Activated CD4-positive, alpha-beta T cell treated with anti-CD3 and anti-CD28 coated beads for 1 hour (primary cell): ENCODE measurements around the gene TMEM233.
"Not testable (repeated sequence)": the region's sequence is repeated elsewhere in the genome, so short reads cannot be mapped to it uniquely, and the experiment has no call there.

Experiments used
- DNase-seq: peaks from one replicate; pipeline ENCODE4 v3.0.0-alpha.2; 2020

The TMEM233 gene

DNA sequence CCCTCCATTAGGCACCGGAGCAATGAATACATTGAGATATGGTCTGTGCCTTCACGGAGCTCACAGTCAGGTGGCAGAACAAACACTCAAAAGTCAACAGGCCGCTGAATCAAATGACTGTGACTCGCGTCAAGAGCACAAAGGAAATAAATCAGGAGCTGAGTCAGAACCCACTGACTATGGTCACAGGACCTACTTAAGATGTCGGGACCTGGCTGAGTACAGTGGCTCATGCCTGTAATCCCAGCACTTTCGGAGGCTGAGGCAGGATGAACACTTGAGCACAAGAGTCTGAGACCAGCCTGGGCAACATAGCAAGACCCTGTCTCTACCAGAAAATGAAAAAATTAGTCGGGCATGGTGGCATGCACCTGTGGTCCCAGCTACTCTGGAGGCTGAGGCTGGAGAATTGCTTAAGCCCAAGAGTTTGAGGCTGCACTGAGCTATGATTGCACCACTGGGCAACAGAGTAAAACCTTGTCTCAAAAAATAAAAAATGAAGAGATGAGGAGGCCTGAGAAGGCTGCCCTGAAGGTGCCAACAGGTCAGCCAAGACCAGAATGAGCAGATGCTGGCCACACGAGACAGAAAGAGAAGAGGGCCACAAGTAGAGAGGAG lies 19.9 kb downstream of the TMEM233 start:
- no peak for DNase-seq

DNA sequence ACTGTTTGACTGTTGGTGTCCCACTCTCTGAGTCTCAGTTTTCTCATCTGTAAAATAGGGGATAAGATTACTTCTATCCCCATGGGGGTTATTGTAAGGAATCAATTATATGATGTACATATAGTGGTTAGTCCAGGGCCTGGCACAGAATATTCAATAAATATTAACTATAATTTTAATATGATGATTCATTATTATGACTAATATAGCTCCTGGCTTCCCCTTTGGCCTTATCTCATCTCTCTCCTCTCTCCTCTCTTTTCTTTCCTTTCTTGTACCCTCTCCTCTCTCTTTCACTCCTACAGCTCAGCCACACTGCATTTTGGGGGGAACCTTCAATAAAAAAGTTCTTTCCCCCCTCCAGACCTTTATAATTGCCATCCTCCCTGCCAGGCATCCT lies 21.1 kb downstream of the TMEM233 start:
- DNase-seq = no peak

DNA sequence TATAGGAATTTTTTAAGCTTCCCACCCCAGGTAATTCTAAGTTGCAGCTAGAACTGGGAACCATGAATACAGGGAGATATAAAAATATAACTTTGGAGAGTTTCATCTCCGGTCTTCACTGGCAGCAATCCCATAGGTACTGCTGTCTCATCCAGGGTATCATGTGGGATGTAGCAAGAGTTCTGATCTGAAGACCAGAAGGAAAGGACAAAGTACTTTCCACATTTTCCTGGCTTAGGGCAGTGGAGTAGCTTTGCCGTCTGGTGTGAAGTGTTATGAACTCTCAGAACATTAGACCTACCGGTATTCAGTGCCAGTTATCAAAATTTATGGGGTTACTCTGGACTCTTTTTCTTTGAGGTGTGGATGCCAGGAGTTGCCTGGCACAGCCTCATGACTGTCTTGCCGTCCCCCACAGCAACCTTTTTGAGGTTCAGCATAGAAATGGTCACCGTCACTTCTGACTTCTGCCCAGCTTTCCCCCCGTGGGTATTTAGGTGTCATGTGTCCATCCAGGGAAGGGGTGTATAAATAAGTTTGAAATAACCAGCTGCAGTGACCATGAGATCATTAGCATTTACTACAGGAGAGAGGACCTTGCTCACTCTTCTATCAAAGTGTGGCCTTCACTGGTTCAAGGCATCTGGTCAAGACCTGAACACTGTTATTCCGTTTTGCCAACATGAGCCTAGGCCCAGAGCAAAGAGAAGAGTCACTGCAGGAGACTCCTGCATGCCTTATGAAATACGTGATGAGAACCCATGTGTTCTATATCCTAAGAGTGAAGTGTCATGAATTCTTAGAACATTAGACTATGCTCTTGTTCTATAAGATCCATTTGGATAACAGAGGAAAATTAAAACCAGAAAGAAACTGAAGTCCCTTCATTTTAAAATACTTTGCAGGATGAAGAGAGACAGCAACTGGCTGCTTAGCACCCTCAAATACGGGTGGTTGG lies 22.2 kb downstream of the TMEM233 start:
- DNase-seq = no peak

DNA sequence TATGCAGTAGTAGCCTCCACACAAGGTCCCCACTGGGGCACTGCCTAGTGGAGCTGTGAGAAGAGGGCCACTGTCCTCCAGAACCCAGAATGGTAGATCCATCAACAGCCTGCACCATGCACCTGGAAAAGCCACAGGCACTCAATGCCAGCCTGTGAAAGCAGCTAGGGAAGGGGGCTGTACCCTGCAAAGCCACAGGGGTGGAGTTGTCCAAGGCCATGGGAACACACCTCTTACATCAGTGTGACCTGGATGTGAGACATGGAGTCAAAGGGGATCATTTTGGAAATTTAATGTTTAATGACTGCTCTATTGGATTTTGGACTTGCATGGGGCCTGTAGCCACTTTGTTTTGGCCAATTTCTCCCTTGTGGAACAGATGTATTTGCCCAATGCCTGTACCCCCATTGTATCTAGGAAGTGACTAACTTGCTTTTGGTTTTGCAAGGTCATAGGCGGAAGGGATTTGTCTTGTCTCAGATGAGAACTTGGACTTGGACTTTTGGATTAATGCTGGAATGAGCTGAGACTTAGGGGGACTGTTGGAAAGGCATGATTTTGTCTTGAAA lies 24.8 kb downstream of the TMEM233 start:
- DNase-seq = not testable (repeated sequence)

DNA sequence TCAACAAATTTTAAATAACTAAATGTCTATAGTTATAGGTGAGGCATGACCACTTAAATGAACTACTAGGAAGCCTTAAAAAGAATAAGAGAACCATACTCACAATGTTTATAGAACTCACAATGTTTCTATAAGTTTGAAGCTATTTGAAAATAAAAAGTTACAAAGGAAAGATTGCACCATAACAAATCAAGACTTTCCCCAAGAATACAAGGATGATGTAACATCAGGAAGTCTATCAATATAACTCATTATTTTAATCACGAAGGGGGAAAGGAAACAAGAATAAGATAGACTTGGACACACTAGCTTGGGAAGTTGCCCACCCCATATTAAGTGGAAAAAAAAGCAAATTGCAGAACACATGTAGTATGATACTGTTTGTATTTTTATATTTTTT lies 26.9 kb downstream of the TMEM233 start:
- no peak for DNase-seq

DNA sequence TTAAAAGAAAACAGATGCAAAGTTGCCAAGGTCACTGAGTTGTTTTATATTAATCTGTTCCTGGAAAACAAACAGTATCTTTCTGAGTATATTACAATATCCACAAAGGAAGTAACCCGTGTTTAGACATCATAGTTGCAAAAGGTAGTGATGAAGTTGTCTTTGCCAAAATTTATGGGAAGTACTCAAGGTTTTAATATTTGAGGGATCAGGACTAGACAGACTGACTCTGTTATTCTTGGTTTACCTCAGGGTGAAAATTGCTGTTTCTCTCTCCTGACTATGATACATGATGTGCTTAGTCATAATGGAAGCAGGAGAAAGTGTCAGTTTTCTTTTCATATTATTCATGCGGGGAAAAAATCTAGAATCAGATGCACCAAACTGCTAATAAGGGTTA lies 28.3 kb downstream of the TMEM233 start:
- DNase-seq = no peak

DNA sequence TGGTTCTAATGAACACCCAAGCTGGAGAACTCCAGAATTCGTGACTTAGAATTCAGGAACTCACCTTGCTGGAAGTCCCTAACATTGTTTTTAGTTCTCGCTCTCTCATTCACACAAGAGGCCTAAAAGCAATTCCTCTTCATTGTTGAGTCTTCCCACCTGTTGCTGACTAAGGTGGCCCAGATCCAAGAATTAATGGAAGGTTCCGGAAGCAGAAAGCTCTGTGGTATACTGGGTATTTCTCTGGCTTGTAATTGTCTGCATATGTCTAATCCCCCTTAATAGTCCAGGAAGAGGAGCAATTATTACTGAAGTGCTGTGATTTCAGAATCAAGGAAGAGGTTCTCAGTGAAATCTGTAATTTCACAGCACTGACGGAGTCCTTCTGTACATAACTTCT lies 31.4 kb downstream of the TMEM233 start:
- no peak for DNase-seq

DNA sequence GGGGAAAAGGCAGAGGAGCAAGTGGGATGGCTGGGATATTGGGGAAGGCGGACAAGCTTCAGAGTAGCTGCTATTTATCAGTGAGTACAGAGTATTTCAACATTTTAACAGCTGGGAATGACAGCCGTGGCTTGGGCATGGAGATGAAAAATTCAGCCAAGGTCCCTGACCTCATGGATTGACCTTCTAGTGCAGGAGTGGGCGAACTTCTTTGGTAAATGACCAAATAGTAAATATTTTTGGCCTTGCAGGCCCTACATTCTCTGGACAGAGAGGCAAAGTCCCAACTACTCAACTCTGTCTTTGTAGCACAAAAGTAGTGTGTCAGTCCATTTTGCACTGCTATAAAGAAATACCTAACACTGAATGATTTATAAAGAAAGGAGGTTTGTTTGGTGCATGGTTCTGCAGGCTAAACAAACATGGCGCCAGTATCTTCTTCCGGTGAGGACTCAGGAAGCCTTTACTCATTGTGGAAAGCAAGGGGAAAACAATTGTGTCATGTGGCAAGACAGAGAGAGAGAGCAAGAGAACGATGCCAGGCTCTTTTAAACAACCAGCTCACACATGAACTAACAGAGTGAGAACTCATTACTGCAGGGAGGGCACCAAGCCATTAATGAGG lies 33.6 kb downstream of the TMEM233 start:
- no peak for DNase-seq

DNA sequence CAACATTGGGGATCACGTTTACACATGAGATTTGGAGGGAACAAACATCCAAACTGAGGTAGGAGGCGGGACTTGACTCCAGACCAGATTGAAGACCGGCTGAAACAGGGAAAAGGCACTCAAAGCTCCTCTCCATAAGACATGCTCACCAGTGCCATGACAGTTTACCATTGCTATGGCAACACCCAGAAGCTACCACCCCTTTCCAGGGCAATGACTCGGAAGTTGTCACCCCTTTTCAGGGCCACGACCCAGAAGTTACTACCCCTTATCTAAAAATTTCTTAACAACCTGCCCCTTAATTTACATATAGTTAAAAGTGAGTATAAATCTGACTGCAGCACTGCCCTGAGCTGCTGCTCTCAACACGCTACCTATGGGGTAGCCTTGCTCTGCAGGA lies 34.1 kb downstream of the TMEM233 start:
- no peak for DNase-seq

DNA sequence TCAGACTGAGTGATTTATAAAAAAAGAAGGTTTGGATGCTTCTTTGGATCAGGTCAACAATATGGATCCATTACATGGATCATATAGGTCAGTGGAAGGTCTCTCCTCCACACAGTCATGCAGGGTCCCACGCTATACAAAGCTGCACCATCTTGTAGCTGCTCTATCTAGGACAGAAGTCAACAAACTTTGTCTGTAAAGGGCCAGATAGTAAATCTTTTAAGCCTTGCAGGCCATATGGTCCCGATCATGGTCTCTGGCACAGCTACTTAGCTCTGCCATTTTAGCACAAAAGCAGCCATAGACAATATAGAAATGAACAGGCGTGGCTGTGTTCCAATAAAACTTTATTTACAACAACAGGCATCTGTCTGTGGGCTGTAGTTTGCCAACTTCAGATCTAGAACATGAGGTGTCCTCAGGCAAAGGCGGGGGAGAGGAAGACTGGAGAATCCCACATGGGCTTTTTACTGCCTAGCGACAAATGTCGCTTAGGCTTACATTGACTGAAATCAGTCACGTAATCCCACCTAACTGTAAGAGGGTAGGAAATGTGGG lies 36.7 kb downstream of the TMEM233 start:
- DNase-seq = no peak

DNA sequence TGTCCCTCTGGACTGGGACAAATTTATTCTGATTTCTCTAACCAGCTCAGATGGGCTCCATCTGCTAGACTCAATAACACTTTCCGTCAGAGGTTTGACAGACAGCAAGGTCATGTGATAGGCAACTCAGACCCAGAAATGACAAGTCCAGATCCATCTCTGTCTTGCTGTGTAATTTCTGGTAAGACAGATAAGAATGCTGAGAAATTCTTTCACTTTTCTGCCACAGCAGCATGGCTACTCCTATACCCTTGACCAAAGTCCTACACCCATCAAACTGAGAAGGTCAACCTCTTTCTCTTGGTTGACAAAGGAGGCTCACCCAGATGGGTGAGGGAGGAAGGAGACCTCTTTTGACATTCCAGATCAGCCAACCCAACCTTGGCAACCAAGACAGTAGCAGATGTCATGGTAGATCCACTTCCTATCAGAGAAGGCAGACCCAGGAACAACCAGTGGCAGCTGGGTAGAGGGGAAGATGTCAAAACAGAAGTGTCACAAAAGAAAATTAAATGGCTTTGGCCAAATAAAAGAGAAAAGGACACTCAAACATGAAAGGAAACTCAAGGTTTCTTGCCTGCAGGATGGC lies 37.5 kb downstream of the TMEM233 start:
- DNase-seq = no peak

DNA sequence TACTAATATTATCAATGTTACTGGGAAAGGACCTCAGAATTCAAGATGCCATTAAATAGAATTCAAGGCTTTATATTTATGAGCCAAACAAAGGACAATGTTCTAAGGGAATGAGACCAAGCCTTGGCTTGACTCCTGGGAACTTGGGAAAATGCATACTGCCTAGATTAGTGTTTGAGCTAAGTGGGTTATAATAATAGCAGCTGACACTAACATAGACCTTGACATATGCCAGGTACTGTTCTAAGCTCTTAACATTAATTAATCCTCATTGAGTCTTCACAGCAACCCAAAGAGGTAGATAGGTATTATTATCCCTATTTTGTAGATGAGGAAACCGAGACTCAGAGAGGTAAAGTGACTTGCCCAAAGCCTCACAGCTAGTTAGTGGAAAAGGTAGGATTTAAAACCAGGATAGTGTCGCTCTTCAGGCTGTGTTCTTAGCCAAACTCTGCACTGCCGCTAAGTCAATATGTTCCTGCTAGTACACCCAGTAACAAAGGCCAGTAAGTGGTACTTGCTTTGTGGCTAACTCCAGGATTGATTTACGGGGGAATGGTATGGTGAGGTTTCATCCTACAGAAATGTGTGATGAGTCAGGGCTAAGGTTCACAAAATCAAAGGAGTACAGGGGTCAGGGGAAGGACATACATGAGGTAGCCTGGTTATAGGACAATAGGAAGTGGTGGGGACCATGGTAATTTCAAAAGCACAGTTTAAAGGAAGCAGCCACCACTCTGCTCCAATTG lies 38.5 kb downstream of the TMEM233 start:
- DNase-seq = no peak

DNA sequence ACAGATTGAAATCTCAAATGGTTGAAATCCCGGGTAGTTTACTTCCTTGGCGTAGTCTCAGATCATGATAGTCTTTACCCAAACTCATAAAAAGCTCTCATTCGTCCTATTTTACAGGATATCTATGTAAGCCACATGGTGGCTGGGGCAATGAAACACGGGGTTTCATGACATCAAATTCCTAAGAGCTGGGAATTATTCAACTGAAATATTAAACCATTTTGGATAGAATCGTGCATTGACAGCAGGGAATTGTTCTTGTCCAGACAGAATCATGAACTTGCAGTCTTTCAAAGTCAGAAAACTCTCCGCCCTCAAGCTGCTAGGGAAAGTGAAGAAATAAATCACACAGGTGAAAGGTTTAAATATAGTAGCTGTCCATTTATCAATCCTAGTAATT lies 41.2 kb downstream of the TMEM233 start:
- no peak for DNase-seq

DNA sequence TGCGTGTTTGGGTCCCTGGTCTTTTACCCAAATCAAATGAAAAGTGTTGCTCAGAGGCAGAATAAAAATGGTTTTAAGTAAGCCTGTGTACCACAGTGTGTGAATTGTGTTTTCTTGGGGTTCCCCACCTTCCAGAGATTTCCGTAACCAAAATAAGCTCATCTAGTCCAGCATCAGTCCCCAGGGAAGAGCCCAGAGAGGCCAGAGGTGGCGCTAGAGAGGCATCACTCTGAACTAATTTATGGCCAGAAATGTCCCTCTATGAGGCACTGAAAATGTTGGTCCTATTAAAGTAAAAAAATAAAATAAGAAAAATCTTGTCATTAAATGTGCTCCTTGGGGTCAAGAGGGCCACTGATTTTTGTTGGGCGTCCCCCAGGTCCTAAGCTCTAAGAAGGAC lies 49.4 kb downstream of the TMEM233 start:
- DNase-seq = no peak

DNA sequence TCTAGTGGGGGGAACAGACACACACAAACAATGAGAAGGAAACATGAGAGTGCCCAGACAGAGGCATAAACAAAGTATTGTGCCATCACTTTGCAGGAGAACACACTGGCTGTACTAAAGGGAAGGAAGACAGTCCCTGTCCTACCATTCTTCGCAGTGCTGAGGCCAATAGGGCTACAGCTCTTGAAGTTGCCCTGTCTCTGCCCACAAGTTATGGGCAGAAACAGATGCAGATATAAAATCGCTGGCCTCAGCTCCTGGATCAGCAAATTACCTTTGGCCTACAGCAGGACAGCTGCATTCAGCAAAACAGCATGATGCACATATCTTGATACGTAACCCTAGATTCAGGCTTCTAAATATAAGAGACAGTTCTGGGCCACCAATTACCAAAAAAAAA lies 51.4 kb downstream of the TMEM233 start:
- no peak for DNase-seq

DNA sequence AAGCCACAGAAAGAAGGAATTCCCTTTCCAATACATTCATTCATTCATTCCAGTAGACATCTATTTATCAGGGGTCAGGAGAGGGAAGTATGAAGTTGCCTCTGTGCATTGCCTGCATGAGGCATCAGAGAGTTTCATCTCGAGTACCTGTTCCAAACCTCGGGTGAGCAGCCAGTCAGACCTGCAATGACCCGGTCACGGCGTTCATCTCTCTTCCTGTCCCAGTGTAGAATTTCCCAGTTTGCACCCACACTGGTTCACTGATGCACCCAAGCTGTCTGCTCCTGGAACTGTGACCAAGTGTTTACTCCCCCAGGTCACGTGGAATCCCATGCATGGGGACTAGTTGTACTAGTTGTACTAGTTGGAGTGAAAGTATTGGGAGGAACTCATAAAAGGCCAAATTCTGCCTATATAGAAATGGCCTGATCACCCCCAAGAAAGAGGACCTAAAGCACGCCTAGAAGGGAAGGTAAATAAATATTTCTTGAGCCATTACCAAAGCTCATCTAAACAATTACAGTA lies 52.0 kb downstream of the TMEM233 start:
- DNase-seq = no peak

DNA sequence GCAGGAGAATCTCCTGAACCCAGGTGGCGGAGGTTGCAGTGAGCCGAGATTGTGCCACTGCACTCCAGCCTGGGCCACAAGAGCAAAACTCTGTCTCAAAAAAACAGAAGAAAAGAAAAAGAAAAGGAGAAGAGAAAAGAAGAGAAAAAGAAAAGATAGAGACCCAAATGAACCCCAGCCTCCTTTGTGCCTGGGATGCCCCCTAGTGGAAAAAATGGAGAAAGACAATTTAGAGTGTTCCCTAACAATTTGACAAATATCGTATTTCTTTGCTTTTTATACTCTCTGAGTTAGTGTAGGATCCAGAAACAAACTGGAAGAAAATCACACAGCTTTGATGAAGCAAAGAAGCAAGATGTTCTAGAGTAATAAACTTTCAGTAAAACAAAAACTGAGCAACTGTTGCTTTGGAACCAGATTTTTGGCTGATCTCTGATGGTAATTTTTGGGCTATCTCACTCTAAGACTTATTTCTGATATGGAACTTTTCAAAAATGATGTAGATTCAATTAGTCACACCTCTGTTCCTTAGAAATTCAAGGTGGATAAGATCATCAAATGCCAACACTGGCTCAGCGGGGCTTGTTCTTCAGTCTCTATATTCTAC lies 55.7 kb downstream of the TMEM233 start:
- no peak for DNase-seq

DNA sequence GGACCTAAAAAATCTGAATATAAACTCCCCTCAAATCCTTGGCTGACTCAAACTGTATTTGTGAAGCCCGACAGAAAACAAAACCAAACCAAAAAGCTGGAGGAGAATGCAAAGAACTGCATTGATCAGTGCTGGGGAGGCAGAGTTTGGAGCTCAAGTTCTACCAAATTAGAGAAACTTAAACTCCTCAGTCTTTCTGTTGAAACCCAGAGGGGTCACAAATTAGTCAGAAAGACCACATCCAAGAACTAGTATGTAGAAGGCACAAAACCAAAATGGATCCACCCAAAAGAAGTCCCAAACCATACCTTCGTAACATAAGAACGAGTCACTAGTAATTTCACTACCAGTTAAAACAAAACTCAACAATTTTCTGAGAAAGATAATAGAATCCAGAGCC lies 59.1 kb downstream of the TMEM233 start:
- DNase-seq = no peak

DNA sequence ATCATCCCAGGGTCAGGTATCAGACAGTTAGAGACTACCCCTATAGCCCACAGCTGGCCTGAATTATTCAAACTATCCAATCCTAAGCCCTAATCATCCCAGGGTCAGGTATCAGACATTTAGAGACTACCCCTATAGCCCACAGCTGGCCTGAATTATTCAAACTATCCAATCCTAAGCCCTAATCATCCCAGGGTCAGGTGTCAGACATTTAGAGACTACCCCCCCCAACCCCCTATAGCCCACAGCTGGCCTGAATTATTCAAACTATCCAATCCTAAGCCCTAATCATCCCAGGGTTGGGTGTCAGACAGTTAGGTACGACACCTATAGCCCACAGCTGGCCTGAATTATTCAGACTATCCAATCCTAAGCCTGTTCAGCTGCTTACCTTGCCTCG lies 63.4 kb downstream of the TMEM233 start:
- not testable (repeated sequence) for DNase-seq

DNA sequence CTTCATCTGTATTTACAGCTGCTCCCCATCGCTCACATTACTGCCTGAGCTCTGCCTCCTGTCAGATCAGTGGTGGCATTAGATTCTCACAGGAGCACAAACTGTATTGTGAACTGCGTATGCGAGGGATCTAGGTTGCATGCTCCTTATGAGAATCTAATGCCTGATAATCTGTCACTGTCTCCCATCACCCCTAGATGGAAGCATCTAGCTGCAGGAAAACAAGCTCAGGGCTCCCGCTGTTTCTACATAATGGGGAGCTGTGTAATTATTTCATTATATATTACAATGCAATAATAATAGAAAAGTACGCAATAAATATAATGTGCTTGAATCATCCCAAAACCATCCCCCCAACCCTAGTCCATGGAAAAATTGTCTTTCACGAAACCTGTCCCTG lies 64.6 kb downstream of the TMEM233 start:
- not testable (repeated sequence) for DNase-seq

DNA sequence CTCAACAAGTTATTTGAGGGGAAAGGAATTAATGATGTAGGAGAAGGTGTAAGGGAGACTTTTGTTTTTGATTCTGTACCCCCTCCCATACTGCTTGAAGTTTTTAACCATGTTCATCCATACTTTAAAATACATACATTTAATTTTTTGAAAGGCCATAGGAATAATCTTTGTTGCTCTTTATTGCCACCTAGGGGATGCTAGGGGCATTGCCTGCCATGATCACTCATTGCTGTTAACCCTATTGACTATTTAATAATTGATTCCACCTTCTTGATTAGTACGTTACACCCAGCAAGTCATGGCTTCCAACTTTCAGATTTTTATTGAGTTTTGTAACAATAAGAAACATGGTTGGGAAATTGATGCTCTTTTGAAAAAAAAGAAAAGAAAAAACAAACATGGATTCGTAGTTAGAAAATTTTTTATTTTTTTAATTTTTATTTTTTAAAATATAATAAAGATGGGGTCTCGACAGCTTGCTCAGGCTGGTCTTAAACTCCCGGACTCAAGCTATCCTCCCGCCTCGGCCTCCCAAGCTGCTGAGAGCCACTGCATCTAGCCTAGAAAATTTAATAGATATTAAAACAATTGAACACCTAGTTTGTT lies 65.8 kb downstream of the TMEM233 start:
- DNase-seq = no peak
